ENCODE results near the gene DUS2. TPM values are rescaled to one million over a fixed set of nuclear protein-coding genes. Genes with fewer than 3 reads are reported as not detected.

DUS2 gene
- total RNA-seq, 1 donor from 2014 or later: 16.4 TPM

DNA sequence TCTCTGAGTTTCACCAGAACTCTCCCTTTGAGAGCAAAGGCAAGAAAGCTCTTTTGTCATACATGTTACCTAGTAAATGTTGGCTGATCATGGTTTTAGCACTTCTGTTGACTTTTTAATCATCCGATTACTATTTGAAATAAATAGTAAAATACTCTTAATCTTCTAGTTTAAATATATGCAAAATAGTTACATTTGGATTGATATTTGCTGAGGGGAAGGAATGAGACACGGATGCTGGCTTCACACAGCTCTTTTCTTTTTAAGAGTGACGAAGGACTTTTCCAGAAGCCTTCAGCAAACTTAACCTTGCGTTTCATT is 71.5 kb downstream of the DUS2 start:
- TF ChIP-seq, protein P1, sequence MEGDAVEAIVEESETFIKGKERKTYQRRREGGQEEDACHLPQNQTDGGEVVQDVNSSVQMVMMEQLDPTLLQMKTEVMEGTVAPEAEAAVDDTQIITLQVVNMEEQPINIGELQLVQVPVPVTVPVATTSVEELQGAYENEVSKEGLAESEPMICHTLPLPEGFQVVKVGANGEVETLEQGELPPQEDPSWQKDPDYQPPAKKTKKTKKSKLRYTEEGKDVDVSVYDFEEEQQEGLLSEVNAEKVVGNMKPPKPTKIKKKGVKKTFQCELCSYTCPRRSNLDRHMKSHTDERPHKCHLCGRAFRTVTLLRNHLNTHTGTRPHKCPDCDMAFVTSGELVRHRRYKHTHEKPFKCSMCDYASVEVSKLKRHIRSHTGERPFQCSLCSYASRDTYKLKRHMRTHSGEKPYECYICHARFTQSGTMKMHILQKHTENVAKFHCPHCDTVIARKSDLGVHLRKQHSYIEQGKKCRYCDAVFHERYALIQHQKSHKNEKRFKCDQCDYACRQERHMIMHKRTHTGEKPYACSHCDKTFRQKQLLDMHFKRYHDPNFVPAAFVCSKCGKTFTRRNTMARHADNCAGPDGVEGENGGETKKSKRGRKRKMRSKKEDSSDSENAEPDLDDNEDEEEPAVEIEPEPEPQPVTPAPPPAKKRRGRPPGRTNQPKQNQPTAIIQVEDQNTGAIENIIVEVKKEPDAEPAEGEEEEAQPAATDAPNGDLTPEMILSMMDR (IDR thresholded peaks at IDR 0.05; ENCODE audit: unreplicated experiment): peak; percentile 55
- Mint-ChIP-seq H3K4me3 (ENCODE audit: unreplicated experiment) (no peak overlapping the region), H3K4me1 (ENCODE audit: unreplicated experiment) (peaks cover 10% of the 10 kb centered on the region), H3K27me3 (ENCODE audit: unreplicated experiment) (peaks cover 3% of the 10 kb centered on the region), H3K27ac (ENCODE audit: unreplicated experiment) (no peak overlapping the region), H3K36me3 (ENCODE audit: low read depth, unreplicated experiment) (no peaks in the 10 kb centered on the region), H3K9me3 (ENCODE audit: unreplicated experiment) (no peaks in the 10 kb centered on the region)
- DNase-seq (ENCODE audit: low spot score): no peak

DNA sequence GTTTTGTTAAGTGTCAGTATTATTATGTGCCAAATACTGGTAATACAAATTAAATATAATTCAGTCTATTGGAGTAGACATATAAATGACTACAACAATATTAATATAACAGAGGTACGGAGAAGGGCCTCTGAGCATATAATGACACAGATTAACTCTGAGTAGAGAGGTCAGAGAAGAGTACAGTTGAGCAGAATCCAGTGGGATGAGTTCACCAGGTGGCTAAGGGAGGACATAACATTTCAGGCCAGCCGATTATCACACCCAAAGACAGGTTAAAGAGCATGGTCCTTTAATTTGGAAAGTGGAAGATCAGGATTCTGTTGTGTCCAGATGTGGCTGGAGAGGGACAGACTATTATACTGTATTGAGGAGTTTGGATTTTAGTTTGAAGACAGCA is 73.4 kb downstream of the DUS2 start:
- peaks cover 3% of the 10 kb centered on the region for H3K27me3 Mint-ChIP-seq (ENCODE audit: unreplicated experiment)
- H3K9me3 Mint-ChIP-seq (ENCODE audit: unreplicated experiment): no peaks in the 10 kb centered on the region
- no peaks in the 10 kb centered on the region for H3K36me3 Mint-ChIP-seq (ENCODE audit: low read depth, unreplicated experiment)
- no peak for DNase-seq (ENCODE audit: low spot score)
- H3K4me1 Mint-ChIP-seq (ENCODE audit: unreplicated experiment): peaks cover 7% of the 10 kb centered on the region
- TF ChIP-seq, protein P1 (IDR thresholded peaks at IDR 0.05; ENCODE audit: unreplicated experiment): no peak
- no peak overlapping the region for H3K27ac Mint-ChIP-seq (ENCODE audit: unreplicated experiment)
- H3K4me3 Mint-ChIP-seq (ENCODE audit: unreplicated experiment): no peak overlapping the region

DNA sequence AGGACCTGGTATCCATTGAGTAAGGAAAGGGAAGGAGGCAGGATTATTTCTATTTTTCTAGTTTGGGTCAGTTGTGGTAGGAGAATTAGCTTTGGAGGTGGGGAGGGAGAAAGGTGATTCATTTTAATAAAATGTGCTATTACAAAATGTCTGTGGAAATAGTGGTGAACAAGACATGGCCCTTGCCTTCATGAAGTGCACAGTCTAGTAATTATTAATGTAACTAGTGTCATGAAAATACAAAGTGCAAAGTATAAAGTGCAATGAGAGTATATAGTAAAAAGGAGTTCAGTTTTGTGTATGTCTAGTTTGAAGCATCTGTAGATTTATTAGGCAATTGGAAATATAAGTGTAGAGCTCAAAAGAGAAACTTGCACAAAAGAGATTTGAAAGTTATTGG is 74.0 kb downstream of the DUS2 start:
- peaks cover 3% of the 10 kb centered on the region for H3K27me3 Mint-ChIP-seq (ENCODE audit: unreplicated experiment)
- no peaks in the 10 kb centered on the region for H3K9me3 Mint-ChIP-seq (ENCODE audit: unreplicated experiment)
- TF ChIP-seq, protein P1 (IDR thresholded peaks at IDR 0.05; ENCODE audit: unreplicated experiment): no peak
- H3K27ac Mint-ChIP-seq (ENCODE audit: unreplicated experiment): no peak overlapping the region
- H3K4me3 Mint-ChIP-seq (ENCODE audit: unreplicated experiment): no peak overlapping the region
- DNase-seq (ENCODE audit: low spot score): no peak
- H3K4me1 Mint-ChIP-seq (ENCODE audit: unreplicated experiment): peaks cover 7% of the 10 kb centered on the region
- H3K36me3 Mint-ChIP-seq (ENCODE audit: low read depth, unreplicated experiment): no peaks in the 10 kb centered on the region

DNA sequence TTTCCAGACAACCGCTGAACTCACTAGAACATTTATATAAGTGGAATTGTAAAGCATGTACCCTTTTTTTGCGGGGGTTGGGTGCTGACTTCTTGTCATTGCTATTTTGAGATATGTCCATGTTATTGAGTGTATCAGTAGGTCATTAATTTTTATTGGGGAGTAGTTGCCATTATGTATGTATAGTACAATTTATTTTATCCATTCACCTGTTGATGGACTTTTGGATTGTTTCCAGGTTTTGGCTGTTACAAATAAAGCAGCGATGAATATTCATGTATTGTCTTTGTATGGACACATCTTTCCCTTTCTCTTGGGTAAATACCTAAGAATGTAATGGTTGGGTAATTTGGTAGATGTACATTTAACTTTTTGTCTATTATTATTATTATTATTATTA is 74.8 kb downstream of the DUS2 start:
- TF ChIP-seq, protein P1 (IDR thresholded peaks at IDR 0.05; ENCODE audit: unreplicated experiment): no peak
- H3K27me3 Mint-ChIP-seq (ENCODE audit: unreplicated experiment): peaks cover 3% of the 10 kb centered on the region
- DNase-seq (ENCODE audit: low spot score): no peak
- H3K27ac Mint-ChIP-seq (ENCODE audit: unreplicated experiment): no peak overlapping the region
- peaks cover 4% of the 10 kb centered on the region for H3K4me1 Mint-ChIP-seq (ENCODE audit: unreplicated experiment)
- no peak overlapping the region for H3K4me3 Mint-ChIP-seq (ENCODE audit: unreplicated experiment)
- no peaks in the 10 kb centered on the region for H3K36me3 Mint-ChIP-seq (ENCODE audit: low read depth, unreplicated experiment)
- H3K9me3 Mint-ChIP-seq (ENCODE audit: unreplicated experiment): no peaks in the 10 kb centered on the region

DNA sequence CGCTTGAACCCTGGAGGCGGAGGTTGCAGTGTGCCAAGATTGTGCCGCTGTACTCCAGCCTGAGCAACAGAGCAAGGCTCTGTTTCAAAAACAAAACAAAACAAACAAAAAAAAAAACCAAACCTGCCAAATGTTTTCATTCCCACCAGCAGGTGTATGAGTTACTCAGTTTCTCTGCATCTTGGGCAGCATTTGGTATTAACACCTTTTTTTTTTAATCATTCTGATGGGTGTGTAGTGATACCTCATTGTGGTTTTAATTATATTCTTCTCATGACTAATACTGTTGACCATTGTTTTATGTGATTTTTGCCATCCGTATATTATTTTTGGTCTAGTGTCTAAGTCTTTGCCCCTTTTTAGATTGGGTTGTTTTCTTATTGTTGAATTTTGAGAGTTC is 77.4 kb downstream of the DUS2 start:
- peaks cover 3% of the 10 kb centered on the region for H3K36me3 Mint-ChIP-seq (ENCODE audit: low read depth, unreplicated experiment)
- no peaks in the 10 kb centered on the region for H3K9me3 Mint-ChIP-seq (ENCODE audit: unreplicated experiment)
- no peaks in the 10 kb centered on the region for H3K4me1 Mint-ChIP-seq (ENCODE audit: unreplicated experiment)
- no peak overlapping the region for H3K27ac Mint-ChIP-seq (ENCODE audit: unreplicated experiment)
- peaks cover 2% of the 10 kb centered on the region for H3K27me3 Mint-ChIP-seq (ENCODE audit: unreplicated experiment)
- H3K4me3 Mint-ChIP-seq (ENCODE audit: unreplicated experiment): no peak overlapping the region
- TF ChIP-seq, protein P1 (IDR thresholded peaks at IDR 0.05; ENCODE audit: unreplicated experiment): no peak
- no peak for DNase-seq (ENCODE audit: low spot score)

Measured in endothelial cell (in vitro differentiated cells).